ENCODE data around the gene IL9. TPM values are rescaled to one million over a fixed set of nuclear protein-coding genes. Genes with fewer than 3 reads are reported as not detected.

The IL9 gene
- not detected in 2 replicates for total RNA-seq

GRCh38 chr5:135895474-135896006 is at the start of gene IL9:
IL9 (minus strand) TSS chr5:135895841; CDS start chr5:135895816, 25 bp downstream.

Other genes with a start within 250 kb of the IL9 start
- not detected in 2 replicates for gene SLC25A48, start 61.2 kb downstream of the IL9 start, total RNA-seq
- not detected in 2 replicates for gene LECT2, start 59.1 kb upstream of the IL9 start, total RNA-seq
- gene TGFBI, start 133.1 kb upstream of the IL9 start, total RNA-seq = 985 and 2,490 TPM in 2 replicates
- 39.0 and 40.2 TPM in 2 replicates for gene SMAD5, start 237.0 kb upstream of the IL9 start, total RNA-seq

Measured in bronchial smooth muscle cell (primary cell).